Ectodermal cell (in vitro differentiated cells): ENCODE measurements around the gene ERCC6L.

ENCODE experiments used
- H3K27ac ChIP-seq: 2 replicates; pipeline ENCODE4 v1.7.0; 2013; ENCODE audit warnings: mild to moderate bottlenecking, low read depth, low read length; ENCODE audit not compliant: insufficient read depth, poor library complexity, severe bottlenecking
- H3K27me3 ChIP-seq: 2 replicates; pipeline ENCODE4 v1.7.0; 2013; ENCODE audit warnings: mild to moderate bottlenecking, low read length; ENCODE audit not compliant: insufficient read depth, control insufficient read depth, poor library complexity, severe bottlenecking
- H3K36me3 ChIP-seq: one replicate; pipeline ENCODE4 v1.7.0; 2013; ENCODE audit warnings: low read length; ENCODE audit not compliant: control insufficient read depth, insufficient read depth
- H3K4me1 ChIP-seq: one replicate; pipeline ENCODE4 v1.7.0; 2013; ENCODE audit warnings: low read length; ENCODE audit not compliant: control insufficient read depth, insufficient read depth
- H3K4me3 ChIP-seq: 2 replicates; pipeline ENCODE4 v1.7.0; 2013; ENCODE audit warnings: low read depth, low read length, control low read depth; ENCODE audit not compliant: insufficient read depth
- H3K9me3 ChIP-seq: 2 replicates; pipeline ENCODE4 v1.7.0; 2013; ENCODE audit warnings: mild to moderate bottlenecking, low read length, moderate library complexity; ENCODE audit not compliant: control insufficient read depth
- WGBS, 2 experiments: methylation state at CpG; one replicate each; pipeline ENCODE4 v1.1.7; 2013; ENCODE audit warnings: missing lambda C conversion rate in 2 of 2; 5-methylcytosine and 5-hydroxymethylcytosine counted together

Gene ERCC6L

DNA sequence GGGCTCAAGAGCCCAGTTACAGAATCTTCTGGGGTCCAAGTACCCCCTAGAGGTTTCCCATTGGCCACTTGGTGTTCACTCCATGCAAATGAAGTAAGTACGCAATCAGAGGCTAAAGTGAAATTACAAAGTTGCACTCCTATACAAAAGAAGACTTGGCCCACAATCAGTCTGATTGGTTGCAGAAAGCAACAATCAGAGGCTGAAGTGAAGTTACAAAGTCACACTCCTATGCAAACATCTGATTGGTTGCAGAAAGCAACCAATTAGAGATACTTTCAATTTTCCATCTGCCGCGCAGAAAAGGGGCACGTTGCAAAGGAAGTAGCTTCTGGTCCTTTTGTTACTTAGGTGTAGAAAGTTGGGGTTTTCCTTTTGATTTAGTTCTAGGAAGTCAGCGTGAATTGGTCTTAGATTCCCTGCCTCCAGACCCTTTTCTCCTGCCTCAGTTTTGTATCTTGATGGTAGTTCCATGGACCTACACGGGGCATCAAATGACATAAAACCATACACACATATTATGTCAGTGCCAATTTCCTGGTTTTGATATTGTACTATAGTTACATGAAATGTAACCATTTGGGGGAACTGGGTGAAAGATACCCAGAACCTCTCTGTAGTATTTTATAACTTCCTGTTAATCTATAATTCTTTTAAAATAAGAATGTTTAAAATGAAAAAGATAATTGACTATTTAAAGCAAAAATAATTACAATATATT, 69.7 kb downstream of the ERCC6L start:
- whole genome bisulfite sequencing, 2 experiments: 77 to 82% methylated on average over 3 to 6 of the region's 6 CpGs
- Histone ChIP-seq H3K4me1 (no peaks in the 10 kb centered on the region), H3K36me3 (no peaks in the 10 kb centered on the region), H3K9me3 (no peaks in the 10 kb centered on the region), H3K27me3 (no peaks in the 10 kb centered on the region), H3K27ac (no peak overlapping the region), H3K4me3 (no peak overlapping the region)

DNA sequence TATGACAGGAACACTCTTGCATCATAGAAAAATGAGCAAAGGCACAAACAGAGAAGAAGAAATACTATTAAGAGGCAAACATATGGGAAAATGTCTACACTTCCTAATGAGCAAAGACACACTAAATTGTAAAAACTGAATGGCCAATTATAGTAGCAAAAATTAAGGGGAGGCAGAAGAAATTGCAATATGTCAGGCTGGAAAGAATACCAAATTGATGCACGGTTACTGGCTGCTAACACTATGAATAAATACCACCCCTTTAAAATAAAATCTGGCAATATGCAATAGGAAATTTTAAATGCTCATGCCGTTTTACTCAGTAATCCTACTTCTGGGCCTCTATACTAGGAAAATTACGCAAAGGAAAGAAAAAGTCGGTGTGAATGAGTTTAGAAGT, 73.3 kb downstream of the ERCC6L start:
- Histone ChIP-seq H3K27ac (no peak overlapping the region), H3K36me3 (no peaks in the 10 kb centered on the region), H3K27me3 (no peaks in the 10 kb centered on the region), H3K4me1 (no peaks in the 10 kb centered on the region), H3K9me3 (no peaks in the 10 kb centered on the region), H3K4me3 (no peak overlapping the region)
- 72 to 89% methylated on average over 2 to 4 of the region's 4 CpGs for WGBS, 2 experiments

DNA sequence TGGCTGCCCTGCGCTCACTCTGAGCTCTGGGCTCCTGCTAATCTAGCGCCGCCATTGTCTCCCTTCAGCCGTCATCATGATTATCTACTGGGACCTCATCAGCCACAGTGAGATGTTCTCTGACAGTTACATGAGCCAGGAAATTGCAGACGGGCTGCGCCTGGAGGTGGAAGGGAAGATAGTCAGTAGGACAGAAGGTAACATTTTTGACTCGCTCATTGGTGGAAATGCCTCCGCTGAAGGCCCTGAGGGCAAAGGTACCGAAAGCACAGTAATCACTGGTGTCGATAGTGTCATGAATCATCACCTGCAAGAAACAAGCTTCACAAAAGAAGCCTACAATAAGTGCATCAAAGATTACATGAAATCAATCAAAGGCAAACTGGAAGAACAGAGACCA, 79.1 kb downstream of the ERCC6L start:
- Histone ChIP-seq H3K27ac (no peak overlapping the region), H3K36me3 (no peaks in the 10 kb centered on the region), H3K4me3 (no peak overlapping the region), H3K27me3 (no peaks in the 10 kb centered on the region), H3K4me1 (no peaks in the 10 kb centered on the region), H3K9me3 (no peaks in the 10 kb centered on the region)
- WGBS, 2 experiments: 80 to 85% methylated on average over 10 of the region's 10 CpGs

DNA sequence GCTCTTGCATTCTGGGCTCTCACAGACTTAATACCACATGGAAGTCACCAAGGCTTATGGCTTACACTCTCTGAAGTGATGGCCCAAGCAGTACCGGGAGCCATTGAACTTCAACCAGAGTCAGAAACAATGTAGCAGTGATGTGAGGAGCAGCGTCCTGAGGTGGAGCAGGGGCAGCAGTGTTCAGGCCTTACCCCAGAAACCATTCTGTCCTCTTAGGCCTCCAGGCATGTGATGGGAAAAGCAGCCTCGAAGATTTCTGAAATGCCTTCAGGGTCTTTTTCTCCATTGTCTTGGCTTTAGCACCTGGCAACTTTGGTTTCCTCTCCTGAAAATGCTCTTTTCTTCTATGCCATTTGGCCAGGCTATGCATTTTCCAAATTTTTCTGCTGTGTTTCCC, 80.1 kb downstream of the ERCC6L start:
- Histone ChIP-seq H3K9me3 (no peaks in the 10 kb centered on the region), H3K27ac (no peak overlapping the region), H3K36me3 (no peaks in the 10 kb centered on the region), H3K4me3 (no peak overlapping the region), H3K27me3 (no peaks in the 10 kb centered on the region), H3K4me1 (no peaks in the 10 kb centered on the region)
- WGBS, 2 experiments: 92 to 94% methylated on average over 3 of the region's 3 CpGs
